Sigmoid colon (tissue), 7 donors: ENCODE data around the gene FZD2. TPM values are rescaled to one million over a fixed set of nuclear protein-coding genes. Genes with fewer than 3 reads are reported as not detected.

Experiments used
- DNase-seq: peaks from one replicate; pipeline ENCODE4 v3.0.0-alpha.2; 2019
- H3K27ac ChIP-seq, 4 donors: fragments of 200-600 bp; sonication (generic); one replicate each; pipeline ENCODE4 v1.5.1; 2016 to 2019; ENCODE audit warnings: mild to moderate bottlenecking in 1 of 4
- H3K27me3 ChIP-seq, 3 donors: fragments of 200-600 bp; sonication (generic); one replicate each; pipeline ENCODE4 v1.5.1; 2019; ENCODE audit warnings: mild to moderate bottlenecking in 1 of 3
- H3K36me3 ChIP-seq, 4 donors: fragments of 200-600 bp; sonication (generic); one replicate each; pipeline ENCODE4 v1.5.1; 2016 to 2019
- H3K4me1 ChIP-seq, 4 donors: fragments of 200-600 bp; sonication (generic); one replicate each; pipeline ENCODE4 v1.5.1; 2017 to 2019
- H3K4me3 ChIP-seq, 4 donors: fragments of 200-600 bp; sonication (generic); one replicate each; pipeline ENCODE4 v1.5.1; 2017 to 2019; ENCODE audit warnings: mild to moderate bottlenecking in 2 of 4, moderate library complexity in 1 of 4
- H3K9me3 ChIP-seq, 4 donors: fragments of 200-600 bp in 3 of 4; sonication (generic) in 3 of 4; one replicate each; pipeline versions ENCODE4 v1.5.1 to v1.6.1; 2013 to 2019
- CTCF ChIP-seq, 4 experiments: fragments of 450-650 bp in 3 of 4; fragments of 200-600 bp in 1 of 4; IDR thresholded peaks; one replicate each; pipeline ENCODE4 v1.5.1; 2016 to 2019; ENCODE audit warnings: antibody characterized with exemption in 4 of 4, mild to moderate bottlenecking in 3 of 4, moderate library complexity in 2 of 4
- EP300 ChIP-seq, 4 donors: sonication (generic); formaldehyde crosslinking; IDR thresholded peaks; one replicate each; pipeline ENCODE4 v1.6.1; 2017; ENCODE audit warnings: antibody characterized with exemption in 4 of 4
- POLR2A ChIP-seq, 2 donors: fragments of 450-650 bp; IDR thresholded peaks; one replicate each; pipeline ENCODE4 v1.6.1; 2016; ENCODE audit warnings: antibody characterized with exemption in 2 of 2, mild to moderate bottlenecking in 2 of 2, moderate library complexity in 2 of 2
- POLR2AphosphoS5 ChIP-seq, 4 donors: sonication (generic); formaldehyde crosslinking; IDR thresholded peaks; one replicate each; pipeline ENCODE4 v1.6.1; 2017; ENCODE audit warnings: antibody characterized with exemption in 4 of 4
- WGBS, 2 donors: extraction: QIAGEN DNeasy Blood & Tissue Kit; methylation state at CpG; one replicate each; pipeline ENCODE4 v1.1.7; 2013; 5-methylcytosine and 5-hydroxymethylcytosine counted together
- intact Hi-C: fragments of 100-400 bp; cut with DNase I; formaldehyde crosslinking; loops from one replicate; pipeline ENCODE4 v1.15.1; 2023
- polyA plus RNA-seq, 3 donors: library from polyadenylated mRNA; stranded (reverse); fragments of 200-250 nt; gene quantifications; one replicate each; pipeline ENCODE4 v1.2.3, GENCODE V29; 2013
- total RNA-seq, 4 donors: library from RNA; depleted of rRNA; stranded (reverse); fragments of >200 nt; gene quantifications; one replicate each; pipeline ENCODE4 v1.1.0, GENCODE V29; 2016
- donor health status: healthy with polysubstance abuse.
- donor health status: Bipolar disorder and iron deficiency.
- donor health status: healthy.

The FZD2 gene
- total and polyA plus RNA-seq, 7 donors, result 0.60 to 2.8 (median 2.1) TPM

- H3K4me3 ChIP-seq, result no peak overlapping the region
- H3K27ac ChIP-seq, result no peak overlapping the region
- TF ChIP-seq EP300 (IDR thresholded peaks at IDR 0.05), result no peak
- TF ChIP-seq POLR2A (IDR thresholded peaks at IDR 0.05), result no peak
- no peak for TF ChIP-seq POLR2AphosphoS5 (IDR thresholded peaks at IDR 0.05)
- TF ChIP-seq CTCF (IDR thresholded peaks at IDR 0.05), result no peak
- H3K36me3 ChIP-seq, result no peaks in the 10 kb centered on the region
- no peaks in the 10 kb centered on the region for H3K9me3 ChIP-seq
- 73 to 83% methylated on average over 15 of the region's 15 CpGs for WGBS, 2 donors
- H3K27me3 ChIP-seq, result no peaks in the 10 kb centered on the region
- intact Hi-C loops, result no loop called here
- H3K4me1 ChIP-seq, result peaks cover 0 to 11% (median 7%) of the 10 kb centered on the region in 4 donors
- no peak for DNase-seq
Measured at GRCh38 chr17:44601539-44601938, 44.3 kb downstream of the FZD2 start.

- TF ChIP-seq POLR2A (IDR thresholded peaks at IDR 0.05), result no peak
- TF ChIP-seq CTCF (IDR thresholded peaks at IDR 0.05), result no peak
- TF ChIP-seq EP300 (IDR thresholded peaks at IDR 0.05), result no peak
- TF ChIP-seq POLR2AphosphoS5 (IDR thresholded peaks at IDR 0.05), result no peak
- intact Hi-C loops, result no loop called here
- no peaks in the 10 kb centered on the region for H3K9me3 ChIP-seq
- no peaks in the 10 kb centered on the region for H3K27me3 ChIP-seq
- H3K4me1 ChIP-seq, result peaks cover 0 to 11% (median 7%) of the 10 kb centered on the region in 4 donors
- no peak overlapping the region for H3K27ac ChIP-seq
- WGBS, 2 donors, result 51 to 59% methylated on average over 9 of the region's 9 CpGs
- no peaks in the 10 kb centered on the region for H3K36me3 ChIP-seq
- no peak overlapping the region for H3K4me3 ChIP-seq
- no peak for DNase-seq
Measured at GRCh38 chr17:44601973-44602372, 44.7 kb downstream of the FZD2 start.

- Histone ChIP-seq H3K4me1 (peaks cover 0 to 11% (median 7%) of the 10 kb centered on the region in 4 donors), H3K9me3 (no peaks in the 10 kb centered on the region), H3K27me3 (no peaks in the 10 kb centered on the region), H3K36me3 (no peaks in the 10 kb centered on the region), H3K4me3 (no peak overlapping the region), H3K27ac (no peak overlapping the region)
- no peak for TF ChIP-seq POLR2AphosphoS5 (IDR thresholded peaks at IDR 0.05)
- TF ChIP-seq CTCF (IDR thresholded peaks at IDR 0.05), result no peak
- no peak for TF ChIP-seq POLR2A (IDR thresholded peaks at IDR 0.05)
- no peak for TF ChIP-seq EP300 (IDR thresholded peaks at IDR 0.05)
- 15 to 52% methylated on average over 6 of the region's 6 CpGs for WGBS, 2 donors
- intact Hi-C loops, result no loop called here
- no peak for DNase-seq
Measured at GRCh38 chr17:44602390-44602789, 45.1 kb downstream of the FZD2 start.

GRCh38 chr17:44602970-44603369, 45.7 kb downstream of the FZD2 start:
- Histone ChIP-seq H3K36me3 (no peaks in the 10 kb centered on the region), H3K4me1 (peaks cover 0 to 12% (median 8%) of the 10 kb centered on the region in 4 donors), H3K4me3 (no peak overlapping the region), H3K9me3 (no peaks in the 10 kb centered on the region), H3K27me3 (no peaks in the 10 kb centered on the region), H3K27ac (no peak overlapping the region)
- no peak for TF ChIP-seq POLR2A (IDR thresholded peaks at IDR 0.05)
- no peak for TF ChIP-seq POLR2AphosphoS5 (IDR thresholded peaks at IDR 0.05)
- TF ChIP-seq EP300 (IDR thresholded peaks at IDR 0.05), result no peak
- TF ChIP-seq CTCF (IDR thresholded peaks at IDR 0.05), result no peak
- intact Hi-C loops, result no loop called here
- no peak for DNase-seq
- WGBS, 2 donors, result 85 to 94% methylated on average over 3 of the region's 3 CpGs

GRCh38 chr17:44604116-44604761, 47.0 kb downstream of the FZD2 start:
- Histone ChIP-seq H3K27ac (no peak overlapping the region), H3K36me3 (no peaks in the 10 kb centered on the region), H3K27me3 (no peaks in the 10 kb centered on the region), H3K9me3 (no peaks in the 10 kb centered on the region), H3K4me3 (no peak overlapping the region), H3K4me1 (peaks cover 0 to 19% (median 10%) of the 10 kb centered on the region in 4 donors)
- intact Hi-C loops, result no loop called here
- DNase-seq, result no peak
- TF ChIP-seq POLR2AphosphoS5 (IDR thresholded peaks at IDR 0.05) (no peak), EP300 (IDR thresholded peaks at IDR 0.05) (no peak), POLR2A (IDR thresholded peaks at IDR 0.05) (no peak), CTCF (IDR thresholded peaks at IDR 0.05) (no peak)
- WGBS, 2 donors, result 76 to 81% methylated on average over 6 of the region's 6 CpGs
